ENCODE results near the gene PRPF40B.

Gene PRPF40B

GRCh38 chr12:49636574-49636973 lies 13.2 kb downstream of the PRPF40B start:
- Mint-ChIP-seq H3K9me3 (no peaks in the 10 kb centered on the region), H3K4me1 (peaks cover 7% of the 10 kb centered on the region), H3K4me3 (no peak overlapping the region), H3K27ac (no peak overlapping the region), H3K27me3 (no peaks in the 10 kb centered on the region), H3K36me3 (no peaks in the 10 kb centered on the region)
- CTCF ChIA-PET: interaction anchor here (0.5 to 7.5 kb wide), 16 partner anchors 9 to 342 kb away, joined by 3 to 152 read pairs (median 8); partner anchors contain the start of genes FMNL3 and PRPH
- DNase-seq: peak; percentile 12

- H3K9me3 Mint-ChIP-seq: no peaks in the 10 kb centered on the region
- H3K4me3 Mint-ChIP-seq: no peak overlapping the region
- H3K27ac Mint-ChIP-seq: no peak overlapping the region
- CTCF ChIA-PET: interaction anchor here (0.5 to 7.5 kb wide), 25 partner anchors 9 to 342 kb away, joined by 3 to 152 read pairs (median 5); partner anchors contain the start of genes FMNL3, PRPH and TMBIM6
- DNase-seq: peak; percentile 79
- no peaks in the 10 kb centered on the region for H3K27me3 Mint-ChIP-seq
- no peaks in the 10 kb centered on the region for H3K36me3 Mint-ChIP-seq
- H3K4me1 Mint-ChIP-seq: peaks cover 7% of the 10 kb centered on the region
These were observed 13.8 kb downstream of the PRPF40B start for GRCh38 chr12:49636979-49637755.

- no peak overlapping the region for H3K27ac Mint-ChIP-seq
- peaks cover 16% of the 10 kb centered on the region for H3K36me3 Mint-ChIP-seq
- no peak for DNase-seq
- no peaks in the 10 kb centered on the region for H3K27me3 Mint-ChIP-seq
- H3K9me3 Mint-ChIP-seq: no peaks in the 10 kb centered on the region
- CTCF ChIA-PET: interaction anchor here (0.9 to 17.4 kb wide), 4 partner anchors 10 to 100 kb away, joined by 3 to 370 read pairs (median 14); partner anchors contain the start of genes FMNL3 and TMBIM6
- peaks cover 29% of the 10 kb centered on the region for H3K4me1 Mint-ChIP-seq
- H3K4me3 Mint-ChIP-seq: no peak overlapping the region
These were observed 18.5 kb downstream of the PRPF40B start for GRCh38 chr12:49641748-49642369.

- peaks cover 18% of the 10 kb centered on the region for H3K36me3 Mint-ChIP-seq
- H3K27ac Mint-ChIP-seq: no peak overlapping the region
- H3K27me3 Mint-ChIP-seq: no peaks in the 10 kb centered on the region
- DNase-seq: no peak
- H3K9me3 Mint-ChIP-seq: no peaks in the 10 kb centered on the region
- CTCF ChIA-PET: interaction anchor here (0.9 to 17.4 kb wide), 5 partner anchors 7 to 99 kb away, joined by 3 to 370 read pairs (median 12); partner anchors contain the start of genes FMNL3 and TMBIM6
- no peak overlapping the region for H3K4me3 Mint-ChIP-seq
- peaks cover 29% of the 10 kb centered on the region for H3K4me1 Mint-ChIP-seq
These were observed 19.0 kb downstream of the PRPF40B start for GRCh38 chr12:49642370-49642802.

GRCh38 chr12:49643135-49643534 lies 19.8 kb downstream of the PRPF40B start:
- no peak overlapping the region for H3K4me3 Mint-ChIP-seq
- H3K27ac Mint-ChIP-seq: no peak overlapping the region

GRCh38 chr12:49643961-49644619 lies 20.7 kb downstream of the PRPF40B start:
- no peaks in the 10 kb centered on the region for H3K9me3 Mint-ChIP-seq
- peaks cover 45% of the 10 kb centered on the region for H3K4me1 Mint-ChIP-seq
- no peak for DNase-seq
- no peak overlapping the region for H3K4me3 Mint-ChIP-seq
- peaks cover 33% of the 10 kb centered on the region for H3K36me3 Mint-ChIP-seq
- CTCF ChIA-PET: interaction anchor here (1.1 to 17.4 kb wide), 9 partner anchors 9 to 195 kb away, joined by 4 to 370 read pairs (median 12); partner anchors contain the start of genes FMNL3 and TMBIM6
- peak overlapping the region; percentile 53 for H3K27ac Mint-ChIP-seq
- no peaks in the 10 kb centered on the region for H3K27me3 Mint-ChIP-seq

More at GRCh38 chr12:49643135-49643534, 19.8 kb downstream of the PRPF40B start:
- peaks cover 24% of the 10 kb centered on the region for H3K36me3 Mint-ChIP-seq
- peaks cover 35% of the 10 kb centered on the region for H3K4me1 Mint-ChIP-seq
- CTCF ChIA-PET: interaction anchor here (2.0 to 17.4 kb wide), 7 partner anchors 8 to 196 kb away, joined by 5 to 370 read pairs (median 12); partner anchors contain the start of genes FMNL3 and TMBIM6
- H3K9me3 Mint-ChIP-seq: no peaks in the 10 kb centered on the region
- H3K27me3 Mint-ChIP-seq: no peaks in the 10 kb centered on the region
- no peak for DNase-seq

GRCh38 chr12:49644620-49644994 lies 21.2 kb downstream of the PRPF40B start:
- Mint-ChIP-seq H3K9me3 (no peaks in the 10 kb centered on the region), H3K27ac (peak overlapping the region; percentile 53), H3K4me1 (peaks cover 47% of the 10 kb centered on the region), H3K36me3 (peaks cover 36% of the 10 kb centered on the region), H3K27me3 (no peaks in the 10 kb centered on the region), H3K4me3 (no peak overlapping the region)
- CTCF ChIA-PET: interaction anchor here (0.7 to 17.4 kb wide), 14 partner anchors 10 to 323 kb away, joined by 3 to 370 read pairs (median 8); partner anchors contain the start of genes FMNL3 and TMBIM6
- peak; percentile 88 for DNase-seq

- DNase-seq: no peak
- H3K36me3 Mint-ChIP-seq: peaks cover 42% of the 10 kb centered on the region
- H3K9me3 Mint-ChIP-seq: no peaks in the 10 kb centered on the region
- peak overlapping the region; percentile 53 for H3K27ac Mint-ChIP-seq
- CTCF ChIA-PET: interaction anchor here (0.7 to 17.4 kb wide), 15 partner anchors 9 to 322 kb away, joined by 3 to 370 read pairs (median 8); partner anchors contain the start of genes FMNL3 and TMBIM6
- H3K4me3 Mint-ChIP-seq: no peak overlapping the region
- peaks cover 47% of the 10 kb centered on the region for H3K4me1 Mint-ChIP-seq
- no peaks in the 10 kb centered on the region for H3K27me3 Mint-ChIP-seq
These were observed 22.0 kb downstream of the PRPF40B start for GRCh38 chr12:49645146-49646039.

- Mint-ChIP-seq H3K36me3 (peaks cover 45% of the 10 kb centered on the region), H3K27ac (no peak overlapping the region), H3K4me1 (peaks cover 47% of the 10 kb centered on the region), H3K9me3 (no peaks in the 10 kb centered on the region), H3K4me3 (no peak overlapping the region), H3K27me3 (no peaks in the 10 kb centered on the region)
- no peak for DNase-seq
- CTCF ChIA-PET: interaction anchor here (1.0 to 17.4 kb wide), 7 partner anchors 9 to 192 kb away, joined by 3 to 370 read pairs (median 12); partner anchors contain the start of gene FMNL3
These were observed 23.0 kb downstream of the PRPF40B start for GRCh38 chr12:49646331-49646830.

- Mint-ChIP-seq H3K4me3 (no peak overlapping the region), H3K9me3 (no peaks in the 10 kb centered on the region), H3K4me1 (peaks cover 47% of the 10 kb centered on the region), H3K36me3 (peaks cover 45% of the 10 kb centered on the region), H3K27me3 (no peaks in the 10 kb centered on the region), H3K27ac (no peak overlapping the region)
- CTCF ChIA-PET: interaction anchor here (1.0 to 17.4 kb wide), 4 partner anchors 10 to 192 kb away, joined by 3 to 370 read pairs (median 16); partner anchors contain the start of gene FMNL3
- DNase-seq: no peak
These were observed 23.7 kb downstream of the PRPF40B start for GRCh38 chr12:49646871-49647654.

- CTCF ChIA-PET: interaction anchor here (0.6 to 17.4 kb wide), 7 partner anchors 11 to 191 kb away, joined by 3 to 370 read pairs (median 3); partner anchors contain the start of genes FMNL3 and TMBIM6
- Mint-ChIP-seq H3K27ac (peak overlapping the region; percentile 71), H3K4me3 (no peak overlapping the region), H3K4me1 (peaks cover 47% of the 10 kb centered on the region), H3K9me3 (no peaks in the 10 kb centered on the region), H3K27me3 (no peaks in the 10 kb centered on the region), H3K36me3 (peaks cover 49% of the 10 kb centered on the region)
- DNase-seq: no peak
These were observed 24.7 kb downstream of the PRPF40B start for GRCh38 chr12:49647827-49648711.

Data from activated naive CD4-positive, alpha-beta T cell treated with anti-CD3 and anti-CD28 coated beads, Interleukin-2, amount 10 ng/mL, durations not matched to agents 7 days and 5 days (primary cell).